Mucosa of rectum (tissue), 2 donors: ENCODE data around the gene RAC2.

ENCODE experiments used
- H3K27ac ChIP-seq, 2 donors: one replicate each; pipeline ENCODE4 v1.7.0; 2013; ENCODE audit warnings: inconsistent platforms in 2 of 2, low read depth in 2 of 2, low read length in 2 of 2
- H3K27me3 ChIP-seq, 2 donors: one replicate each; pipeline ENCODE4 v1.7.0; 2013; ENCODE audit warnings: low read length in 2 of 2; ENCODE audit not compliant: control insufficient read depth in 2 of 2, insufficient read depth in 2 of 2
- H3K36me3 ChIP-seq, 2 donors: one replicate each; pipeline ENCODE4 v1.7.0; 2013; ENCODE audit warnings: low read length in 2 of 2; ENCODE audit not compliant: control insufficient read depth in 2 of 2, insufficient read depth in 2 of 2
- H3K4me1 ChIP-seq, 2 donors: one replicate each; pipeline ENCODE4 v1.7.0; 2013; ENCODE audit warnings: low read length in 2 of 2, mild to moderate bottlenecking in 1 of 2; ENCODE audit not compliant: control insufficient read depth in 2 of 2, insufficient read depth in 2 of 2
- H3K4me3 ChIP-seq, 2 donors: one replicate each; pipeline ENCODE4 v1.7.0; 2013; ENCODE audit warnings: low read length in 2 of 2
- H3K9ac ChIP-seq, 2 donors: one replicate each; pipeline ENCODE4 v1.7.0; 2013; ENCODE audit warnings: low read length in 2 of 2, low read depth in 1 of 2, mild to moderate bottlenecking in 1 of 2
- H3K9me3 ChIP-seq, 2 donors: one replicate each; pipeline ENCODE4 v1.7.0; 2013; ENCODE audit warnings: low read length in 2 of 2; ENCODE audit not compliant: control insufficient read depth in 2 of 2
- donor health status: healthy.
- donor health status: Normal muscosa, but diverticular disease.

The RAC2 gene

DNA sequence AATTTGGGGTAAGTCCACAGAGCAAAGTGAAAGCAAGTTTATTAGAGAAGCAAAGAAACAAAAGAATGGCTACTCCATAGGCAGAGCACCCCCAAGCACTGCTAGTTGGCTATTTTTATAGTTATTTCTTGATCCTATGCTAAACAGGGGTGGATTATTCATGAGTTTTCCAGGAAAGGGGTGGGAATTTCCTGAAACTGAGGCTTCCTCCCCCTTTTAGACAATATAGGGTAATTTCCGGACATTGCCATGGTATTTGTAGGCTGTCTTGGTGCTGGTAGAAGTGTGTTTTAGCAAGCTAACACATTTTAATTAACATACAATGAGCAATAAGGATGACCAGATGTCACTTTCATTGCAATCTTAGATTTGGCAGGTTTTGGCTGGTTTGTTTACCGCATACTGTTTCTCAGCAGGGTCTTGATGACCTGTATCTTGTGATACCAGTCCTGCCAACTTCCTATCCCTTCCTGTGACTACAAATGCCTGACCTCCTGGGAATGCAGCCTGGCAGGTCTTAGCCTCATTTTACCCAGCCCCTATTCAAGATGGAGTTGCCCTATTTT lies 55.1 kb downstream of the RAC2 start:
- H3K4me3 ChIP-seq = peak overlapping the region; percentile 34 to 68

DNA sequence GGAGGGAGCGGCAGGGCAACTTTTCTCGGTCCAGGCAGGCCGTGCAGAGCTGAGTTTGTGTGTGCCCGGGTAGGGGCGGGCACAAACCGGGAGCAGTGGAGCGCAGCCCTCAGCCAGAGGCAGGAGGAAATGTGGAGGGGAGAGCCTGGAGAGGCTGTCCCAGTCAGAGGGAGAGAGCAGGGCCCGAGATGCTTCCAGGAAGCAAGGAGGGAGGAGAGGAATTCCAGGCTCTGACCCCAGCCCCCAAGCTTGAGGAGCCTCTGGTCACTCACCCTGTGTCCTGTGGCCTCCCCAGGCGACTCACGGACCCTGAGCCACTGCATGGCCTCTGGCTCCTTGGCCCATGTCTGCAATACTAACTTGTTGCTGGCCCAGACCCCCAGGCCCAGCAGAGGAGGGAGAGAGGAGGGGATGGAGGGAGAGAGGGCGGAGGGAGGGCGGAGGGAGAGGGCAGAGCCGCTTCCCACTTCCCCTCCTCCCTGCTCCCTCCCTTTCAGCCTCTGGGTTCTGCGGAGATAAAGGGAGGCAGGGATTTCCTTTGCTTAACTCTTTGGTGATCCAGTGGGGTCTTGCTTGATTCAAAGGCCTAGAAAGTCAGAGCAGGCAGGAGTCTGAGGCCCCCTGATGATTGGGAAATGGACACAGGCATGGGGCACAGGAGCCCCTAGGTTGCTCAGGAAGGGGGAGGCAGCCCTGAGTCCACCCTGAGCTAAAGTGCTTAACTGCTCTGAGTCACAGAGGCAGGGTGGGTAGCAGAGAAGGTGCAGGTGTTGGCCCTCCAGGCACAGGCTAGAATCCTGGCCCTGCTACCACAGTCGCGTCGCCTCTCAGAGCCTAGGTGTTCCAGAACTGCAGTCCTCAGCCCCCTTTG lies 55.9 kb downstream of the RAC2 start, which contains the start of gene C1QTNF6:
Gene C1QTNF6, minus strand, starts transcription at position 357 of the 871 bp plus-strand sequence. Its CDS starts 34 bp downstream, at position 323.
- peak within 1 kb of the TSS; percentile 56 to 61 for H3K9ac ChIP-seq
- no peaks in the 10 kb centered on the region for H3K9me3 ChIP-seq
- H3K36me3 ChIP-seq = no peaks in the 10 kb centered on the region
- H3K27me3 ChIP-seq = no peaks in the 10 kb centered on the region
- peak within 1 kb of the TSS; percentile 34 to 68 for H3K4me3 ChIP-seq
- H3K4me1 ChIP-seq = peaks cover 35 to 44% of the 10 kb centered on the region in 2 donors
- H3K27ac ChIP-seq = peak within 1 kb of the TSS; percentile 76 to 94

More for the DNA sequence above, 55.1 kb downstream of the RAC2 start:
- Histone ChIP-seq H3K9me3 (no peaks in the 10 kb centered on the region), H3K36me3 (no peaks in the 10 kb centered on the region), H3K4me1 (peaks cover 43 to 52% of the 10 kb centered on the region in 2 donors), H3K27me3 (no peaks in the 10 kb centered on the region), H3K9ac (peak overlapping the region; percentile 41 to 56), H3K27ac (peak overlapping the region; percentile 76 to 94)

DNA sequence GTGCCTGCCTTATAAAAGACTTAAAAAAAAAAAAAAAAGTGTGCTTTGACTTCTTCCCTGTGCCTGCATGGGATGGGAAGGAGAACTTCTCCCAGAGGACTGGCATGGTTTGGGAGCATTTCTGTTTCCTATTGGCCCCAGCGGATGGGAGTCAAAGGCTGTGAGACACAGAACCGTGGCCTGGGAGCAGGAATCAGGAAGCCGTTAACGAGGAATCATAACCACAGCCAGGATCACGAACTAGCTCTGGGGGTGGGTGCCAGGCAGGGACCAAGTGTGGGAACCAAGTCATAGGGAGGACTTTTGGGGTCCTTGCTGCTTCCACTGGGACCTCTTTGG lies 56.5 kb downstream of the RAC2 start:
- Histone ChIP-seq H3K9me3 (no peaks in the 10 kb centered on the region), H3K4me1 (peaks cover 34 to 39% of the 10 kb centered on the region in 2 donors), H3K36me3 (no peaks in the 10 kb centered on the region), H3K4me3 (peak overlapping the region; percentile 34 to 68), H3K9ac (peak overlapping the region; percentile 56 to 61), H3K27me3 (no peaks in the 10 kb centered on the region), H3K27ac (peak overlapping the region; percentile 76 to 94)

DNA sequence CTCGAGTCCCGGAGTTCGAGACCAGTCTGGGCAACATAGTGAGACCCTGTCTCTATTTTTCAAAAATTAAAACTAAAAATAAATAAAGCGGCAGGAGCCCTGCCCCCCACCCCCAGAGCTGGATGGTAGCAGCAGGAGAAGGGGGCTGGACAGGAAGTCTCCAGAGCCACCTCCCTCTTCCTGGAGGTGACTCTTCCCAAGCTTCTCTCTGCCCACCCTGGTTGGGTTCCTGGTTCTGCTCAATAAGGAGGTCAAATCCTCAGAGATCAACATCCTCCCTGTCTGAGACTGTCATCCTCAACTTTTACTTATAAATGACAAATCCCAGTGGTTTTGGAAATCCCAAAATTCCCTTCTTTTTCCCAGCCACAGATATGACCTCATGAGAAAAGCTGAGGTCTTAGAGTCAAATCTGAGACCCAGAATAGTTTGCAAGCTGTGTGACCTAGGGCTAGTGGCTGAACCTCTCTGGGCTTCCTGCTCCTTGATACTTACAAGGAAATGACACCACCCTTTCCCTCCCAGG lies 57.0 kb downstream of the RAC2 start:
- Histone ChIP-seq H3K27ac (peak overlapping the region; percentile 76 to 94), H3K27me3 (no peaks in the 10 kb centered on the region), H3K9me3 (no peaks in the 10 kb centered on the region), H3K9ac (peak overlapping the region in 1 of 2 donors; percentile 56), H3K4me3 (peak overlapping the region in 1 of 2 donors; percentile 68), H3K4me1 (peaks cover 32 to 36% of the 10 kb centered on the region in 2 donors), H3K36me3 (no peaks in the 10 kb centered on the region)

DNA sequence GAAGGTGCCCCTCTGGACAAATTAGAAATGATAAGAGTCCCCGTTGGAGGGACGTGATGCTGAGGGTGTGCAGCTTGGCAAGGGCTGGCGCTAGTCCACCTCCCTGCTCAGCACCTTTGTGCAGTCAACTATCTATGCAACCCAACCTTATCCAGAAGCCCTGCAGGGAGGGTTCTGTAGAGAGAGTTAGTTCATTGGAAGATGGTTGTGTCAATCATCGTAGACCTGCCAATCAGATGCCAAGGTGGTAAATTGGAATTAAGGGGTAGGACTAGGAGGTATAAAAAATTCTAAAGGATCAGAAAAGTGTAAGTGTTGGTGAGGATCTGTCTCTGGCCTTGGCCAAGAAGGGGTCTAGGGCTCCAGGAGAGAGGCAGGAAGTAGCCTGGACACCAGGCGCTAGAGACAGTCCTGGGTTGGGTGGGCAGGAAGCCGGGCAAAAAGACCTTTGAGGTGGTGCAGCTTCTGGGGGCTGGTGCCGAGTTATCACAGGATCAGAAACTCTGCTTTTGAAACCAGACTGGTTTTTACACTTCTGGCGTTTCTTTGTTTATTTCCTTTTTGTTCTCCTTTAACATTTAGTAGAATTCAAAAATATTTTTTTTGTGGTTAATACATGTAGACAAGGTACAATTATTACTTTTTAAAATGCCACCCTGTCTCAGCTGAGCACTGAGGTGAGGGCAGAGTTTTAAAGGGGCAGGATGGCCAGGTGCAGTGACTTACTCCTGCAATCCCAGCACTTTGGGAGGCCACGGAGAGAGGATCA lies 57.7 kb downstream of the RAC2 start:
- peak overlapping the region in 1 of 2 donors; percentile 94 for H3K27ac ChIP-seq
- H3K9me3 ChIP-seq = no peaks in the 10 kb centered on the region
- no peaks in the 10 kb centered on the region for H3K36me3 ChIP-seq
- H3K27me3 ChIP-seq = no peaks in the 10 kb centered on the region
- H3K9ac ChIP-seq = peak overlapping the region in 1 of 2 donors; percentile 56
- H3K4me1 ChIP-seq = peaks cover 31 to 34% of the 10 kb centered on the region in 2 donors
- no peak overlapping the region for H3K4me3 ChIP-seq

DNA sequence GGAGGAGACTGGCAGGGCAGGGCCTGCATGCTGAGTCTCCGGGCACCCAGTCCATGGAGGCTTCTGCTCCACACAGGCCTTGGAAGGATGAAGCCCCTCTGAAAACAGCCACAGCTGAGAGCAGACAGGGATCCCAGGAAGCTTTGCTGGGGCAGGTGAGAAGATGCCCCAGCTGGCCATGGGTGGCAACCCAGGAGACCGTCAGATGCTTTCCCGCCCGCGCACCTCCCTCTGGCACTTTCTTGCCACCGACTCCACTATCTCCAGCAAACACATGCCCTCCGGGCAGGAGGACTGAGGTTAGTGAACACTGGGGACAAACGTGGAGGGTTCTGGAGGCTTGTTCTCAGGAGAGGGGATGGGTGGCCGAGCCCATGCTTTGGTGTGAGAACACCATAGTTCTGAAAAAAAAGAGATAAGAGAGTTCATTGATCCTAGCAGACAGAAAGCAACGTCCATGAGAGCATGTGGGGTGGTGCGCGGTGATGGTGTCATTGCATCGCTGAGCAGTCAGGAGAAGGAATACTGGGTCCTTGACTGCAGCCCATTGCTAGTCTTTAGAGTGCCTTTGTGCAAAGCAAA lies 58.3 kb downstream of the RAC2 start:
- Histone ChIP-seq H3K4me3 (no peak overlapping the region), H3K36me3 (no peaks in the 10 kb centered on the region), H3K9me3 (no peaks in the 10 kb centered on the region), H3K27me3 (no peaks in the 10 kb centered on the region), H3K4me1 (peaks cover 31 to 35% of the 10 kb centered on the region in 2 donors), H3K9ac (no peak overlapping the region), H3K27ac (no peak overlapping the region)

DNA sequence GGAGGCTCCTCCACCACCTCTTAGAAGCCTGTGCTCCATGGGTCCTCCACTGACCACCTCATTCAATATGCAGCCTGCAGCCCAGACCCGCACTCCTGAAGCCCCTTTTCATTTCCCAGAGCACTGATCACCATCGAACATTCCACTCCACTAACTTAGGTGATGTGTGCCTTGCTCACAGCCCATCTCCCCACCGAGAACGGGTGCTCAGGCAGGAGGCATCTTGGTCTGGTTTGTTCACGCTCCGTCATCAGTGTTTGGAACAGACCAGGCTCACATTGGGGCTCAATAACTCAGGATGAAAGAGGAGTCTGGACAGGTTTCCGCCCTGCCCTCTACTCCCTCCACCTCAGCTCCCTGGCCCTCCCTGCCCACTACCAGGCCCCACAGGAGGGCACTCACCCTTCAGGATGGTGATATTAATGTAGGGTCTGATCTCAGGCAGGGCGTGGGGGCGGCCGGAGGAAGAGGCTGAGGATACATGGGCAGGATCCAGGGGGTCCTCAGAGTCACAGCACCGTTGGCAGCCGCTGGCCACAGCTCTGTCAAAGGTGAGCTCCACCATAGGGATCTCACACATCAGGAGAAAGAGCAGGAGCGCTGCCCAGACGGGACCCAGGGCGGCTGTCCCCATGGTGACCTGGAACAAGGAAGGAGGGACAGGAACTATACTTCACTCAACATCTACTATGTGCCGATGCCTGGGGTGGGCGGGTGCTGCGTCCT lies 59.1 kb downstream of the RAC2 start:
- H3K4me3 ChIP-seq = no peak overlapping the region
- no peaks in the 10 kb centered on the region for H3K9me3 ChIP-seq
- H3K9ac ChIP-seq = no peak overlapping the region
- H3K4me1 ChIP-seq = peaks cover 38 to 42% of the 10 kb centered on the region in 2 donors
- H3K27me3 ChIP-seq = no peaks in the 10 kb centered on the region
- H3K27ac ChIP-seq = no peak overlapping the region
- no peaks in the 10 kb centered on the region for H3K36me3 ChIP-seq

DNA sequence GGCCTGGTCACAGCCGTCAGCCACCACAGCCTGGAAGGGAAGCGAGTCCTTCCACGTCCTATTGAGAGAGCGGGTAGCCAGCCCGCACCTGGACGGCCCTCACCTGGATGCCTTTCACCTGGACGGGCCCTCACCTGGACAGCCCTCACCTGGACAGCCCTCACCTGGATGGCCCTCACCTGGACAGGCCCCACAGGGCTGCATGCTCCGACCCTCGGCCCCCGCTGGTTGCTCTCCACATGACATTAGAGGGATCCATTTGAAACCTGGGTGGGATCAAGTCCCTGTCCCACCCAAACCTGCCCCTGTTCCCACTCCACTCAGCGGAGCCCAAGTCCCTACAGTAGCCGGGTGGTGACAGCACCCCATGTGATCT lies 59.7 kb downstream of the RAC2 start:
- no peaks in the 10 kb centered on the region for H3K36me3 ChIP-seq
- no peak overlapping the region for H3K4me3 ChIP-seq
- H3K9ac ChIP-seq = no peak overlapping the region
- no peaks in the 10 kb centered on the region for H3K27me3 ChIP-seq
- no peaks in the 10 kb centered on the region for H3K9me3 ChIP-seq
- H3K27ac ChIP-seq = no peak overlapping the region
- peaks cover 44 to 47% of the 10 kb centered on the region in 2 donors for H3K4me1 ChIP-seq
